HG02759 (cell line): ENCODE data around the gene PTPN5.

Source experiments
- ATAC-seq: cut with Tn5 transposase; IDR thresholded peaks from one replicate; pipeline ENCODE4 v1.9.1; 2021; ENCODE audit warnings: mild to moderate bottlenecking, moderate library complexity; ENCODE audit not compliant: unreplicated experiment

PTPN5 gene

GRCh38 chr11:18713646-18714442 is 77.8 kb downstream of the PTPN5 start:
- no peak for ATAC-seq

GRCh38 chr11:18710545-18710944 is 81.1 kb downstream of the PTPN5 start:
- peak; percentile 49 for ATAC-seq

- ATAC-seq = no peak
Observed at GRCh38 chr11:18709414-18709813, 82.2 kb downstream of the PTPN5 start.

GRCh38 chr11:18707811-18708340 is 83.7 kb downstream of the PTPN5 start:
- no peak for ATAC-seq

- ATAC-seq = peak; percentile 79
Observed at GRCh38 chr11:18706330-18707243, 85.0 kb downstream of the PTPN5 start.

GRCh38 chr11:18705651-18706281 is 85.8 kb downstream of the PTPN5 start:
- ATAC-seq = no peak

- ATAC-seq = no peak
Observed at GRCh38 chr11:18704698-18705097, 86.9 kb downstream of the PTPN5 start.

GRCh38 chr11:18704045-18704645 is 87.5 kb downstream of the PTPN5 start:
- ATAC-seq = no peak

- no peak for ATAC-seq
Observed at GRCh38 chr11:18703001-18703763, 88.4 kb downstream of the PTPN5 start.

- ATAC-seq = no peak
Observed at GRCh38 chr11:18701614-18702216, 89.9 kb downstream of the PTPN5 start.

GRCh38 chr11:18700872-18701271 is 90.7 kb downstream of the PTPN5 start:
- no peak for ATAC-seq

- no peak for ATAC-seq
Observed at GRCh38 chr11:18700375-18700774, 91.2 kb downstream of the PTPN5 start.

GRCh38 chr11:18699848-18700261 is 91.7 kb downstream of the PTPN5 start:
- ATAC-seq = no peak

- no peak for ATAC-seq
Observed at GRCh38 chr11:18699269-18699596, 92.4 kb downstream of the PTPN5 start.

GRCh38 chr11:18698341-18699268 is 93.0 kb downstream of the PTPN5 start, which contains the start of gene TMEM86A:
Gene TMEM86A, plus strand, starts transcription at chr11:18698779. Its CDS starts 108 bp downstream, at chr11:18698887.
- ATAC-seq = peak; percentile 98

GRCh38 chr11:18697576-18697975 is 94.0 kb downstream of the PTPN5 start:
- ATAC-seq = no peak

GRCh38 chr11:18696638-18697225 is 94.9 kb downstream of the PTPN5 start:
- ATAC-seq = no peak
